ENCODE measurements around the gene MED22. TPM values are rescaled to one million over a fixed set of nuclear protein-coding genes. Genes with fewer than 3 reads are reported as not detected.
"Not testable (repeated sequence)": the region's sequence is repeated elsewhere in the genome, so short reads cannot be mapped to it uniquely, and the experiment has no call there.

MED22 gene
- polyA plus RNA-seq (2012; ENCODE audit: low read depth, missing spikeins): 18.4 TPM

GRCh38 chr9:133347985-133348717 lies at the start of gene MED22, which contains the start of gene RPL7A:
Gene MED22 (minus strand): TSS chr9:133348131. CDS start chr9:133346662, 1,469 bp downstream.
Gene RPL7A (plus strand): TSS chr9:133348218. CDS start chr9:133348244, 26 bp downstream.
- TF ChIP-seq POLR2AphosphoS5 (IDR thresholded peaks at IDR 0.05; ENCODE audit: low read depth, low read length) (peak; percentile 99), TAF1 (IDR thresholded peaks at IDR 0.05; ENCODE audit: low read depth, low read length) (peak; percentile 100), PAX5 (IDR thresholded peaks at IDR 0.05; ENCODE audit: insufficient read depth, low read length, severe bottlenecking) (no peak), SPI1 (IDR thresholded peaks at IDR 0.05; ENCODE audit: low read depth, low read length) (0 out of 2 replicates have a peak, but pooled peaks have one; percentile 17), POU2F2 (IDR thresholded peaks at IDR 0.05; ENCODE audit: low read depth, low read length) (peak; percentile 100), POLR2A (IDR thresholded peaks at IDR 0.05; ENCODE audit: low read depth, low read length) (peak; percentile 100)
- DNase-seq (ENCODE audit: insufficient read length, low spot score) (peak; percentile 89), FAIRE-seq (peak; percentile 94)

GRCh38 chr9:133397370-133397769 lies 49.4 kb upstream of the MED22 start:
- FAIRE-seq: no peak
- TF ChIP-seq POLR2AphosphoS5 (IDR thresholded peaks at IDR 0.05; ENCODE audit: low read depth, low read length) (no peak), POU2F2 (IDR thresholded peaks at IDR 0.05; ENCODE audit: low read depth, low read length) (no peak), TAF1 (IDR thresholded peaks at IDR 0.05; ENCODE audit: low read depth, low read length) (no peak), SPI1 (IDR thresholded peaks at IDR 0.05; ENCODE audit: low read depth, low read length) (no peak), POLR2A (IDR thresholded peaks at IDR 0.05; ENCODE audit: low read depth, low read length) (no peak), PAX5 (IDR thresholded peaks at IDR 0.05; ENCODE audit: insufficient read depth, low read length, severe bottlenecking) (no peak)
- no peak for DNase-seq (ENCODE audit: insufficient read length, low spot score)

DNA sequence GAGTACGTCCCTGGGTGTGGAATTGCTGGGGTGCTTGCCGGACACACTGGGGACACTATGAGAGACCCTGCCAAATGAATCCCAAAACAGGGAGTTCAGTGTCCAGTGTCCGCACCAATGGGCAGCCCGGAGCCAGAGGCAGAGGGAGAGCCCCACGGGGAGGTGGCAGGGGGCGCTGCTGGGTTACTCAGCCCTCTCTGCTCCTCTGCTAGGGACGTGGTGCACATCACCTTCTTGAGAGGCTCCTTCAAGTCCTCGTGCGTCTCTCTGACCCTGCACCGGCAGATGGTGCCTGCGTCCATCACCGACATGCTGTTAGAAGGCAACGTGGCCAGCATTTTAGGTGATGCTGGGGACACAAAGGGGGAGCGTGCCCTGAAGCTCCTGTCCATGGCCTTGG lies 49.0 kb upstream of the MED22 start:
- DNase-seq (ENCODE audit: insufficient read length, low spot score) (no peak), FAIRE-seq (no peak)
- TF ChIP-seq TAF1 (IDR thresholded peaks at IDR 0.05; ENCODE audit: low read depth, low read length) (no peak), POLR2AphosphoS5 (IDR thresholded peaks at IDR 0.05; ENCODE audit: low read depth, low read length) (no peak), POLR2A (IDR thresholded peaks at IDR 0.05; ENCODE audit: low read depth, low read length) (no peak), PAX5 (IDR thresholded peaks at IDR 0.05; ENCODE audit: insufficient read depth, low read length, severe bottlenecking) (no peak), SPI1 (IDR thresholded peaks at IDR 0.05; ENCODE audit: low read depth, low read length) (no peak), POU2F2 (IDR thresholded peaks at IDR 0.05; ENCODE audit: low read depth, low read length) (no peak)

DNA sequence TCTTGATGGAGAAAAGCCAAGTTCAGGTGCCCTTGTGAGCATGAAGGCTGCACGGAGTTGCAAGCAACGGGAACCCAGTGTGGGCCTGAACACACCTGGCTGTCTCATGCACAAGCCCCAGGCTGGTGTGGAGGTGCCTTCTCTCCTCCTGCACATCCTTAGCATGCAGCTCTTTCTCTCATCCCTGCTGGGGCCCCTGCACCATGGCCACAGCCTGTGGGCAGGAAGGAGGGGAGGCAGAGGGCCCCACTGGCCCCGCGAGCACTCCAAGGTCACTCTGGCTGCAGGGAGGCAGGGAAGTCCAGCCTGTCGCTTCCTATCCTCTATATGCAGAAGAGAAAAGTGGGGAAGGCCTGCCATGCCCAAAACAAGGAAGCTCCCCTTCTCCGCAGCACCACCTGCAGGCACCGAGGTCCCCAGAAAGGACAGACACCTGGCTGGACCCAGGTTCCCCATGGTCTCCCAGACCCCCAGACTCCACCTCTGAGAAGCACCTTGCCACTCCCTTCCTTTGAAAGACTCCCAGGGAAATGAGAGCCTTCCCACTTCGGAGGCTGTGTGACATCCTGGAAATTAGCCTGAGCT lies 46.8 kb upstream of the MED22 start:
- TF ChIP-seq POLR2A (IDR thresholded peaks at IDR 0.05; ENCODE audit: low read depth, low read length): no peak
- no peak for TF ChIP-seq POU2F2 (IDR thresholded peaks at IDR 0.05; ENCODE audit: low read depth, low read length)
- TF ChIP-seq PAX5 (IDR thresholded peaks at IDR 0.05; ENCODE audit: insufficient read depth, low read length, severe bottlenecking): no peak
- no peak for TF ChIP-seq TAF1 (IDR thresholded peaks at IDR 0.05; ENCODE audit: low read depth, low read length)
- TF ChIP-seq SPI1 (IDR thresholded peaks at IDR 0.05; ENCODE audit: low read depth, low read length): no peak
- TF ChIP-seq POLR2AphosphoS5 (IDR thresholded peaks at IDR 0.05; ENCODE audit: low read depth, low read length): no peak
- no peak for DNase-seq (ENCODE audit: insufficient read length, low spot score)
- no peak for FAIRE-seq

- no peak for FAIRE-seq
- DNase-seq (ENCODE audit: insufficient read length, low spot score): no peak
- TF ChIP-seq POU2F2 (IDR thresholded peaks at IDR 0.05; ENCODE audit: low read depth, low read length): no peak
- no peak for TF ChIP-seq POLR2A (IDR thresholded peaks at IDR 0.05; ENCODE audit: low read depth, low read length)
Observed at GRCh38 chr9:133393399-133393798, 45.5 kb upstream of the MED22 start.

DNA sequence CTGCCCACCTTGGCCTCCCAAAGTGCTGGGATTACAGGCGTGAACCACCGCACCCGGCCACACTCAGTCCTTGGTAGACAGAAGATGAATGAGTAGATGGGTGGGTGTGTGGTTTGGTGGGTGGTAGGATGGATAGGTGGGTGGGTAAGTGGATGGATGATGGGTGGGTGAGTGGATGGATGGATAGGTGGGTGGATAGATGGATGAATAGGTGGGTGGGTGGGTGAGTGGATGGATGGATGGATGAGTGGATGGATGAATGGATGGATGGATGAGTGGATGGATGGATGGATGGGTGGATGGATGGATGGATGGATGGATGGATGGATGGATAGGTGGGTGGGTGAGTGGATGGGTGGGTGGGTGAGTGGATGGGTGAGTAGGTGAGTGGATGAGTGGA lies 44.4 kb upstream of the MED22 start:
- FAIRE-seq; DNase-seq (ENCODE audit: insufficient read length, low spot score): not testable (repeated sequence)

GRCh38 chr9:133391449-133391848 lies 43.5 kb upstream of the MED22 start:
- DNase-seq (ENCODE audit: insufficient read length, low spot score); FAIRE-seq: not testable (repeated sequence)

- TF ChIP-seq TAF1 (IDR thresholded peaks at IDR 0.05; ENCODE audit: low read depth, low read length) (no peak), PAX5 (IDR thresholded peaks at IDR 0.05; ENCODE audit: insufficient read depth, low read length, severe bottlenecking) (no peak), POLR2A (IDR thresholded peaks at IDR 0.05; ENCODE audit: low read depth, low read length) (no peak), SPI1 (IDR thresholded peaks at IDR 0.05; ENCODE audit: low read depth, low read length) (no peak), POLR2AphosphoS5 (IDR thresholded peaks at IDR 0.05; ENCODE audit: low read depth, low read length) (no peak), POU2F2 (IDR thresholded peaks at IDR 0.05; ENCODE audit: low read depth, low read length) (no peak)
- DNase-seq (ENCODE audit: insufficient read length, low spot score) (no peak), FAIRE-seq (no peak)
Observed at GRCh38 chr9:133390713-133391112, 42.8 kb upstream of the MED22 start.

DNA sequence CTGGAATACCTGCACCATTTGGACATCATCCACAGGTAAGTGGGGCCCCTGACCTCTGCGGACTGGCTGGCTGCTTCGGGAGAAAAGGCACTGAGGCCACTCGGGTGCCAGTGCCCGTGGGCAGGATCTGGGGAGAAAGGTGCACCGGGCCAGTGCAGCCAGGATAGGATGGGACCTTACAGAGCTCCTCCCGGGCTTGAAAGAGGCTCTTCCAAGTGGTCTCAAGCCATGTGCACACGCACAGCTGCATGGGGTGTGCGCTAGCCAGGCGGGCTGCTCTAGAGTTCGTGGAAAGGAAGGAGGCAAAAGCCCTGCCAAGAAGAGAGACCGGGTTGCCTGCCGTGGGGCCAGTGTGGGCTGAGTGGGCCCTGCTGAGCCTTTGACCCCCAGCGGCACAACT lies 41.6 kb upstream of the MED22 start:
- DNase-seq (ENCODE audit: insufficient read length, low spot score): no peak
- TF ChIP-seq POLR2A (IDR thresholded peaks at IDR 0.05; ENCODE audit: low read depth, low read length): no peak
- no peak for TF ChIP-seq POU2F2 (IDR thresholded peaks at IDR 0.05; ENCODE audit: low read depth, low read length)
- no peak for TF ChIP-seq SPI1 (IDR thresholded peaks at IDR 0.05; ENCODE audit: low read depth, low read length)
- no peak for TF ChIP-seq TAF1 (IDR thresholded peaks at IDR 0.05; ENCODE audit: low read depth, low read length)
- TF ChIP-seq POLR2AphosphoS5 (IDR thresholded peaks at IDR 0.05; ENCODE audit: low read depth, low read length): no peak
- TF ChIP-seq PAX5 (IDR thresholded peaks at IDR 0.05; ENCODE audit: insufficient read depth, low read length, severe bottlenecking): no peak
- no peak for FAIRE-seq

- FAIRE-seq (no peak), DNase-seq (ENCODE audit: insufficient read length, low spot score) (no peak)
- TF ChIP-seq SPI1 (IDR thresholded peaks at IDR 0.05; ENCODE audit: low read depth, low read length): no peak
- TF ChIP-seq PAX5 (IDR thresholded peaks at IDR 0.05; ENCODE audit: insufficient read depth, low read length, severe bottlenecking): no peak
- no peak for TF ChIP-seq POLR2A (IDR thresholded peaks at IDR 0.05; ENCODE audit: low read depth, low read length)
- TF ChIP-seq POU2F2 (IDR thresholded peaks at IDR 0.05; ENCODE audit: low read depth, low read length): no peak
- no peak for TF ChIP-seq POLR2AphosphoS5 (IDR thresholded peaks at IDR 0.05; ENCODE audit: low read depth, low read length)
- TF ChIP-seq TAF1 (IDR thresholded peaks at IDR 0.05; ENCODE audit: low read depth, low read length): no peak
Observed at GRCh38 chr9:133389025-133389557, 41.2 kb upstream of the MED22 start.

Measured in GM12891 (cell line).